Muscle layer of colon (tissue), 2 donors: ENCODE measurements around the gene MYO18B.

ENCODE experiments used
- H3K27ac ChIP-seq: one replicate; pipeline ENCODE4 v1.7.0; 2013; ENCODE audit warnings: low read depth, mild to moderate bottlenecking, low read length, moderate library complexity
- H3K27me3 ChIP-seq, 2 donors: one replicate each; pipeline ENCODE4 v1.7.0; 2013; ENCODE audit warnings: low read length in 2 of 2, mild to moderate bottlenecking in 2 of 2; ENCODE audit not compliant: insufficient read depth in 2 of 2, control insufficient read depth in 1 of 2
- H3K36me3 ChIP-seq: one replicate; pipeline ENCODE4 v1.7.0; 2013; ENCODE audit warnings: mild to moderate bottlenecking, low read length; ENCODE audit not compliant: insufficient read depth
- H3K4me1 ChIP-seq: one replicate; pipeline ENCODE4 v1.7.0; 2013; ENCODE audit warnings: mild to moderate bottlenecking, low read length; ENCODE audit not compliant: insufficient read depth
- H3K4me3 ChIP-seq, 2 donors: one replicate each; pipeline ENCODE4 v1.7.0; 2013; ENCODE audit warnings: low read length in 2 of 2, low read depth in 1 of 2, mild to moderate bottlenecking in 1 of 2, moderate library complexity in 1 of 2
- H3K9ac ChIP-seq: one replicate; pipeline ENCODE4 v1.7.0; 2013; ENCODE audit warnings: low read length
- H3K9me3 ChIP-seq: one replicate; pipeline ENCODE4 v1.7.0; 2013; ENCODE audit warnings: mild to moderate bottlenecking, low read length
- donor health status: abdominal sarcoma.
- donor health status: Adenocarcinoma of cecum.

MYO18B gene

DNA sequence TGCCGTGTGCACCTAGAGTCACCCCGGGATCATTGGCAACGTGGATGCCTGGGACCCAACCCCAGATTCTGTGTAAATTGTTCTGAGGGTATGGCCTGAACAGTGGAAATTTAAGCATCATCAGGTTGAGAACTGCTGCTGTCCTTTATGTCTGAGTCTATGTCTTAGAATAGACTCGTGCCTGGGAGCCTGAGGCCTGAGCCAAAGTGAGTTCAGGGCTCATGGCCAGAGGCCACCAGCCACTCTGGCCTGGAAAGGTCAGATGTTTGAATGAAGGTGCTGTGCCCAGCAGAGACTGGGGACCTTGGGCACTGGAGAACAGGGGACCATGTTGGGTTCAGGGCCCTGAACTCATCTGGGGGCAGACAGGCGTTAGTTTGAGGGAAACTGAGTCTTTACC is 91.1 kb downstream of the MYO18B start:
- H3K4me3 ChIP-seq: no peak overlapping the region
- no peak overlapping the region for H3K27ac ChIP-seq
- no peaks in the 10 kb centered on the region for H3K4me1 ChIP-seq
- no peak overlapping the region for H3K9ac ChIP-seq
- H3K9me3 ChIP-seq: no peaks in the 10 kb centered on the region
- no peaks in the 10 kb centered on the region for H3K36me3 ChIP-seq
- H3K27me3 ChIP-seq: no peaks in the 10 kb centered on the region

DNA sequence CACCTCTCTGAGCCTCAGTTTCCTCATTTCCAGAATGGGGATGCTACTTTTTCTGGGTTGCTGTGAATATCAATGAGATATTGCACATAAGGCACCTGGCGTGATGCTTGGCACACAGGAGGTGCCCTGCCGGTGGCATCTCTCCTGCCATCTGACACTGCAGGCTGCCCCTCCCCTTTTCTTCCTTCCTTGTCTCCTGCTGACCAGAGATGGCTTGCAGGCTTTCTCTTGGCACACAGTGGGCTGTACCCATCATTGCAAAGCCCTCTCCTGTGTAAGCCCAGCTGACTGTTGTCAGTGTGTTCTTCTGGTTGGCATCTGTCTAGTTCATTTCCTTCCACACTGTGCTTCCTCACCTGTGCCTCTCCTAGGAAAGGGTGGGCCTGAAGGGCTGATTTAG is 91.7 kb downstream of the MYO18B start:
- no peak overlapping the region for H3K4me3 ChIP-seq
- no peak overlapping the region for H3K27ac ChIP-seq
- H3K4me1 ChIP-seq: no peaks in the 10 kb centered on the region
- no peaks in the 10 kb centered on the region for H3K36me3 ChIP-seq
- no peaks in the 10 kb centered on the region for H3K9me3 ChIP-seq
- no peaks in the 10 kb centered on the region for H3K27me3 ChIP-seq
- H3K9ac ChIP-seq: no peak overlapping the region

DNA sequence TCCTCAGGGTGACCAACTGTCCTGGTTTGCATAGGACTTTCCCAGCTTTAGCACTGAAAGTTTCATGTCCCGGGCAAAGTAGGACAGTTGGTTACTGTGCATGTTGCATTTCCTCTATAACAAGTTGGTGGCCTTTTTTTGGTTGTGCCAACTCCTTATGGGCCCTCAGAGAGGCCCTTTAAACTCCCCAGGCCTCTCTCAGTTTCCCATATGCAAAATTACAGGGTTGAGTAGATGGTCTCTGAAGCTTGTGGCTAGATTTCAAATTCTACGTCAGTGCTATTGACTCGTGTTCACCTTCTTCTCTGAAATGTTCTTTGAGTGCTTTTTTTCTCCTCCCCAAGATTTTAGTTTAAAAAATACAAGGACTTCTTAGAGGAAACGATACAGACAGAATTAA is 92.5 kb downstream of the MYO18B start:
- no peaks in the 10 kb centered on the region for H3K4me1 ChIP-seq
- no peak overlapping the region for H3K27ac ChIP-seq
- H3K9me3 ChIP-seq: no peaks in the 10 kb centered on the region
- no peak overlapping the region for H3K4me3 ChIP-seq
- H3K36me3 ChIP-seq: no peaks in the 10 kb centered on the region
- H3K9ac ChIP-seq: no peak overlapping the region
- H3K27me3 ChIP-seq: no peaks in the 10 kb centered on the region

DNA sequence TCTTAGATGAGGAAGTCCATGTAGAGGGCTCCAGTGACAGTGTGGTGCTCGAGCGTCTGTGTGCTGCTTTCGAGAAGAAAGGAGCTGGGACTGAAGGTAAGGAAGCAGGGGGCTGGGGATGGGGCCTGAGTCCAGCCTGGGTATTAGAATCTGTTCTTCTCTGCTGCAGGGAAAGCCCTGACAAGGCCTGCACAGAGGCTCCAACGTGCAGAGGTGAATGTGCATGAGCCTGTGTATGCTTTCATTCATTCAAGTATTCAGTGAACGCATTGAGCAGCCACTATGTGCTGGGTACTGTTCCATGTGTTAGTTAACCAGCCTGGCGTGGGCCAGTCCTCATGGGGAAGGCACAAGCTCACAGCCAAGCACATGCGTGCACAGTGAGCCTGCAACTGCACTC is 93.4 kb downstream of the MYO18B start:
- Histone ChIP-seq H3K4me1 (no peaks in the 10 kb centered on the region), H3K36me3 (no peaks in the 10 kb centered on the region), H3K27me3 (peaks cover 0 to 6% of the 10 kb centered on the region in 2 donors), H3K9me3 (no peaks in the 10 kb centered on the region), H3K4me3 (no peak overlapping the region), H3K9ac (no peak overlapping the region), H3K27ac (no peak overlapping the region)

DNA sequence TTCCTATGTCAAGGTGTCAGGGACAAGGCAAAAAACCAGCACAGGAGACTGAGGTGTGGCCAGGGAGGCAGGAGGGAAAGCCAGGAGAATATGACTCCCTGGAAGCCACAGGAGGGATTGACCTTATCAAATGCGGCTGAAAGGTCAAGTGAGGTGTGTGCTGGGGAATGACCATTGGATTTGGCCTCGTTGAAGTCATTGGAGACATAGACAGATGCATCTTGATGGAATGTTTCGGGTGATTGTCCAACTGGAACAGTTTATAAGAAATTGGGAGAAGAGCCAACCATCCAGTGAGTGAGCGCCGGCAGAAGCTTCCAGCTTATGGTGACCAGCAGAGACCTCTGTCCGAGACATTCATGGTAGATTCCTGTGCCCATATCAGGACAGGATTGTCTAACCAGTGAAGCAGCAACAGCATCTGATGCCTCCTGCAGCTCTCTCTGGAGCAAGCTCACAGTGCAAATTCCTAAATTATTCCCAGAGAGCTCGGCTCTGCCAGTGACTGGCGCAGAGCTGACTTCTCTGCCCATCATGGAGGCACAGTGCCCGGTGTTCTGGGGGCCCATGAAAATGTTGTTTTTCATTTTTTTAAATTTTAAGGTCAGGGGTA is 95.4 kb downstream of the MYO18B start:
- Histone ChIP-seq H3K27me3 (peaks cover 0 to 6% of the 10 kb centered on the region in 2 donors), H3K9me3 (no peaks in the 10 kb centered on the region), H3K4me1 (no peaks in the 10 kb centered on the region), H3K36me3 (no peaks in the 10 kb centered on the region), H3K27ac (no peak overlapping the region), H3K4me3 (no peak overlapping the region), H3K9ac (no peak overlapping the region)

DNA sequence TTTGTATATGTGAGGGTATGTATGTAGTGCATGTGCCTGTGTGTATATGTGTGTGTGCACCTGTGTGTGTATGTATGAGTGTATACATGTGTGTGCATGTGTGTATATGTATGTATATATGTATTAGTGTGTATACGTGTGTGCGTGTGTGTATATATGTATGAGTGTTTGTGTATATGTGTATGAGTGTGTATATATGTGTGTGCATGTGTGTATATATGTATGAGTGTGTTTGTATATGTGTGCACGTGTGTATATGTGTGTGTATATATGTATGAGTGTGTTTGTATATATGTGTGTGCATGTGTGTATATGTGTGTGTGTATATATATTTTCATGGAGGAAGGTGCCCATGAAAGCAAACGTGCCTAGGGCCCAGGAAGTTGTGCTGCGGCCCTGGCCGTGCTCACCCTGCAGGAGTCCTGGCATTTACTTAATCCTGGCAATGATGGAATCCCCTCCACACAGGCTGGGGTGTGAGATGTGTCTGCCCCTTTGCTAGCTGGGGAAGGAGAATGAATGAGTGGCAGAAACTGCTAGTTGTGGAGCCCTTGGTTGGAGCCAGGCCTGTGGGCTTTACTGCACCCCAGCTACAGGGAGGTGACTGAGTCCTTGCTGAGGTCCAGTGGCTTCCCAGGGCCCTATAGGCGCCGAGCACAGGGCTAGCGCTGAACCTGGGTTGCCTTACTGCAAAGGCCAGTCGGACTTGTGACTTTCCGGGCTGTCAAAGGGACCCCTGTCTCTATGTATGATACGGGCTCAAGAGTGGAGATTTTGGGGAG is 97.2 kb downstream of the MYO18B start:
- H3K4me1 ChIP-seq: no peaks in the 10 kb centered on the region
- H3K36me3 ChIP-seq: no peaks in the 10 kb centered on the region
- H3K4me3 ChIP-seq: no peak overlapping the region
- peaks cover 0 to 6% of the 10 kb centered on the region in 2 donors for H3K27me3 ChIP-seq
- no peak overlapping the region for H3K9ac ChIP-seq
- no peak overlapping the region for H3K27ac ChIP-seq
- no peaks in the 10 kb centered on the region for H3K9me3 ChIP-seq

GRCh38 chr22:25839755-25840154 is 97.8 kb downstream of the MYO18B start:
- H3K27ac ChIP-seq: no peak overlapping the region
- H3K9ac ChIP-seq: no peak overlapping the region
- H3K9me3 ChIP-seq: no peaks in the 10 kb centered on the region
- H3K4me1 ChIP-seq: no peaks in the 10 kb centered on the region
- H3K36me3 ChIP-seq: no peaks in the 10 kb centered on the region
- no peak overlapping the region for H3K4me3 ChIP-seq
- peaks cover 0 to 6% of the 10 kb centered on the region in 2 donors for H3K27me3 ChIP-seq

DNA sequence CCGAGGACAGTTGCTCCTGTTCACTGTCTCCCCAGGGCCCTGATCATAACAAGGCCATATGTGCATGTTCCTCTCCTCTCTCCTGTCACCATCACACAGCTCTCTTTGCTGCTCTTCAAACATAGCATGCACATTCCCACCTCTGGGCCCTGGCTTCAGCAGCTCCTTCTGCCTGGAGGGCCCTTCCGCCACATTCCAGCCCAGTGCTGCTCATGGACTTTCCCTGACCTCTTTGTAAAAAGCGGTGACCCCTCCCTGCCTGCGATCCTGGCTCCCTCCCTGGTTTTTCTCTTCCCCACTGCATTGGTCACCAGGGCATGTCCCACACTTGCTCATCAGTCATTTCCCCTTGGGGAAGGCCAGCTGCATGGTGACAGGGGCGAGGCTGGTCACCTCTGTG is 98.2 kb downstream of the MYO18B start:
- Histone ChIP-seq H3K36me3 (no peaks in the 10 kb centered on the region), H3K9me3 (no peaks in the 10 kb centered on the region), H3K4me3 (no peak overlapping the region), H3K27ac (no peak overlapping the region), H3K9ac (no peak overlapping the region), H3K27me3 (peaks cover 0 to 6% of the 10 kb centered on the region in 2 donors), H3K4me1 (no peaks in the 10 kb centered on the region)

GRCh38 chr22:25840891-25841290 is 98.9 kb downstream of the MYO18B start:
- Histone ChIP-seq H3K36me3 (no peaks in the 10 kb centered on the region), H3K27me3 (peaks cover 0 to 6% of the 10 kb centered on the region in 2 donors), H3K4me1 (no peaks in the 10 kb centered on the region), H3K4me3 (no peak overlapping the region), H3K27ac (no peak overlapping the region), H3K9me3 (no peaks in the 10 kb centered on the region), H3K9ac (no peak overlapping the region)

- H3K4me3 ChIP-seq: no peak overlapping the region
- no peaks in the 10 kb centered on the region for H3K36me3 ChIP-seq
- H3K9ac ChIP-seq: no peak overlapping the region
- H3K9me3 ChIP-seq: no peaks in the 10 kb centered on the region
- peaks cover 0 to 6% of the 10 kb centered on the region in 2 donors for H3K27me3 ChIP-seq
- H3K27ac ChIP-seq: no peak overlapping the region
- no peaks in the 10 kb centered on the region for H3K4me1 ChIP-seq
Measured at GRCh38 chr22:25841775-25842174, 99.8 kb downstream of the MYO18B start.

- H3K9ac ChIP-seq: no peak overlapping the region
- no peaks in the 10 kb centered on the region for H3K9me3 ChIP-seq
- no peak overlapping the region for H3K27ac ChIP-seq
- H3K4me1 ChIP-seq: no peaks in the 10 kb centered on the region
- H3K27me3 ChIP-seq: peaks cover 0 to 6% of the 10 kb centered on the region in 2 donors
- H3K36me3 ChIP-seq: no peaks in the 10 kb centered on the region
- no peak overlapping the region for H3K4me3 ChIP-seq
Measured at GRCh38 chr22:25843660-25844405, 101.8 kb downstream of the MYO18B start.
